Measurements from ENCODE around the gene TMEM191C.
"Not testable (repeated sequence)": the region's sequence is repeated elsewhere in the genome, so short reads cannot be mapped to it uniquely, and the experiment has no call there.

TMEM191C gene

GRCh38 chr22:21467337-21468193 lies at the start of gene TMEM191C:
Gene TMEM191C (plus strand): TSS chr22:21467387. CDS start chr22:21467460, 73 bp downstream.
- not testable (repeated sequence) for DNase-seq

DNA sequence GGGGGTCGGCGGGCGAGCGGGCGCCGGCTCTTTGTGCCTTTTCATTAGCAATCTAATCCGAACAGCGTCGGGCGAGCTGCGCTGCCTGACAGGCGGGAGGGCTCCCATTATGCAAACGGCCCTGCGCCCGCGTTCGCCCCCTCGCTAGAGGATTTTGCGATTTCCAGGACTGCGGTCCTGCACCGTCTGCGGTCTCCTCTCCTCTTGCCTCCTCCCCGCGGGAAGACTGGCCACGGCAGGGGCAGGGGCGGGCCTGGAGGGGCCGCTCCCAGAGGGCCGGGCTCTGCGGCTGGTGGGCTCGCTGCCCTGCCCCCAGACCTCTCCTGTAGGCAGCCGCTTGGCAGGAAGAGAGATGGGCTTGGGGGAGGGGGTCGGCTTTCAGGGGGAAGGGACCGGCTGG lies 49.3 kb upstream of the TMEM191C start:
- not testable (repeated sequence) for DNase-seq

- not testable (repeated sequence) for DNase-seq
Observed at GRCh38 chr22:21418974-21419638, 48.1 kb upstream of the TMEM191C start.

DNA sequence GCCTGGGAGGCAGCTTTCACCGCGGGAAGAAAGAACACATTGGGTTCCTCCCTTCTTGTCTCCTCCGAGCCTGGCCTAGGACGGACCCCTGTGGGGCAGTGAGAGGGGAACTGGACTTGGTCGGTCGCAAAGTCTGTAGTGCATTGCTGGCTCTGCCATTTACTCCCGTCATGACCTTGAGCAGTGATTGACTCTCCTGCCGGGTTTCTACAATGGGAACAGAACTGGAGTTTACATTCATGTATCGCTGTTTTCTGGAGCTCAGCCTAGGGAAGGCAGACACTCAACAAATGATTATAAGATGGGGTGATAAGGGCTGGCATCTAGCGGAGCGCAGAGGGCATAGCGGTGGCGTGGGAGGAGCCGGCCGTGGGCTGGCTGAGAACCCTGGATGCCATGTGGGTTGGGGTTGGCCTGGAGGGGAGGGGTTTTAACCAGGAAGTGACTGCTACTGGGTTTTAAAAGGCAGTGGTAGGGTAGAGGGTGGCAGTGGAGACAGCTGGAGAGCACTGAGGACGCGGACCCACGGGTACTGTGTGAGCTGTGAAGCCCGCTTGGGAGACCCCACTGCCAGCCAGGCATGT lies 46.9 kb upstream of the TMEM191C start:
- DNase-seq: not testable (repeated sequence)

DNA sequence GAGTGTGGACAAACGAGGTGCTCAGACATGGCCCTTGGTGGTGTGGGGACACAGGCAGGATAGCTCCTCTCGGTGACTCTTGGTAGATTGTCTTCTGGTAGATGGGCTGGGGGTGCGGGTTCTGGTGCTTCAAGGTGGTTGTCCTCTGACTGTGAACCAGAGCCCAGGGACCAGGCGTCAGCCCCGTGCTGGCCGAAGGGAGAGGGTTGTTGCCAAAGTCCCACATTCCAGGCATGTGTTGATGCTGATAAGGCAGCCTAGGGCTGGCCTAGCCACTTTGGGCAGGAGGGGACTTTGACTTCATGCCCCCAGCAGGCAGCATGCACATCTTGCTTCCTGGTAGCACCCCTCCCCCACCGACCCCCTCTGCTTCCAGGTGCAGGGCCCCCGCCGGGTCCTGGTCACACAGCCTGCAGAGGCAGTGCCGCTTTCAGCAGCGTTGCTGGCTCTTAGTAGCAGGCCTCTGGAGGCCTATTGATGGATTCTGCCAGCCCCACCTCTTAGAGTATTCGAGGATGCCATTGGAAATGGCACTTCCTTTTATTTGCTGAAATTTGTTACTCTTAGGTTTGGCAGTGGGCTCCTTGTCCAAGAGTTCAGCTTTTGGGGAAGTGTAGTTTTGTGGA lies 43.0 kb upstream of the TMEM191C start:
- not testable (repeated sequence) for DNase-seq

- DNase-seq: not testable (repeated sequence)
Observed at GRCh38 chr22:21434378-21435233, 32.6 kb upstream of the TMEM191C start.

- DNase-seq: not testable (repeated sequence)
Observed at GRCh38 chr22:21435998-21436810, 31.0 kb upstream of the TMEM191C start.

DNA sequence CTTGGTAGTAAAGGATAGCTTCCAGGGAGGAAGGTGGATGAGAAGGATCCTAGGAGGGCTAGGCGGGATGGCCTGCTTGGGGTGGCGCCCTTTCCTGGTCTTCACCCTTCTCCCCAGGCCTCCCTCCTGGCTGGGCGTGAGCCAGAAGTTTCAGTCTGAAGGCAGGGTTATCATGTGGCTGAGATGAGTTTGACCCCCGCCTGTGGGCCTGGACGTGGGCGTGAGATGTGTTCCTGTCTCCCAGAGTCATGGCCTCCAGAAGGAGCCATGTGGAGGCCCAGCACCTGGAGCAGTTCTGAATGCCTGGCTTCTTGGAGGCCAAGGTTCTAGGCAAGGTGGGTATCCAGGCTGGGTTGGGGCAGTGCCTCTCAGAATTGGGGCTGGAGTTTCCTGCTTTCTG lies 29.2 kb upstream of the TMEM191C start:
- not testable (repeated sequence) for DNase-seq

- not testable (repeated sequence) for DNase-seq
Observed at GRCh38 chr22:21440018-21440636, 27.1 kb upstream of the TMEM191C start.

- DNase-seq: not testable (repeated sequence)
Observed at GRCh38 chr22:21440676-21441075, 26.5 kb upstream of the TMEM191C start.

DNA sequence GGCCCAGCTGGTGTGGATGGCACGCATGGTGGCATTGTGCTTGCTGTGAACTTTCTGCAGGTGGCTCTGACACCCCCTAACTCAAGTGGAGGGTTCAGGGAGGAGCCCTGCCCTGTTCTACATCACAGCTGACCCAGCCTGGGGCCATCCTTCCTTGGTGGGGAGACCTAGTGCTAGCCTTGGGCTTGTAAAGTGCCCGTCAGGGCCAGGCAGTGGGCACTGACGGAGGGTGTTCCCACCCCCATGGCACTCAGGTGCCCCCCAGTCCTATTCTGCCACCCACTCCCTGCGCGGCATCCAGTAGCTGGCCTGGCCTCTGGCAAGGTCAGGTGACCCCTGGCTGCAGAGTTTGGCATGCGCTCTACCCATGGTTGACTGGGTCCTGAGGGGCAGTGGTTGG lies 26.0 kb upstream of the TMEM191C start:
- DNase-seq: not testable (repeated sequence)

DNA sequence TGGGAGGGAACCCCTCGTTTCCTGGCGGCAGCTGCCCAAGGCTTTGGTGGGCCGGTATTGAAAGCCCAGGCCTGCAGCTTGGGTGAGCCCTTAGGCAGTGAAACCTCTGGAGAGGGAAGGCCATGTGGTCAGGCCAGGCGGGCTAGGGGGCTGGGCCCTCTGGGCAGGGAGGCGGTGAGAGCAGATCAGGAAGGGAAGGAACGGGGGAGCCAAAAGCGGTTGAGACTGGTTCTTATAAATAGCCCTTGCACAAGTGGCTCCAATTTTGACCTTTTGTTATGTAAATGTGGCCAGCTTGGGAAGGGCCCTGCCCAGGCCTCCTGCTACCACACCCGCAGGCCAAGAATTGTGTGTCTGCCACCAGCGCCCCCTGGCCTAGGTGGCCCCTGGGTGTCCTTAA lies 25.1 kb upstream of the TMEM191C start:
- DNase-seq: not testable (repeated sequence)

- not testable (repeated sequence) for DNase-seq
Observed at GRCh38 chr22:21442646-21443045, 24.5 kb upstream of the TMEM191C start.

DNA sequence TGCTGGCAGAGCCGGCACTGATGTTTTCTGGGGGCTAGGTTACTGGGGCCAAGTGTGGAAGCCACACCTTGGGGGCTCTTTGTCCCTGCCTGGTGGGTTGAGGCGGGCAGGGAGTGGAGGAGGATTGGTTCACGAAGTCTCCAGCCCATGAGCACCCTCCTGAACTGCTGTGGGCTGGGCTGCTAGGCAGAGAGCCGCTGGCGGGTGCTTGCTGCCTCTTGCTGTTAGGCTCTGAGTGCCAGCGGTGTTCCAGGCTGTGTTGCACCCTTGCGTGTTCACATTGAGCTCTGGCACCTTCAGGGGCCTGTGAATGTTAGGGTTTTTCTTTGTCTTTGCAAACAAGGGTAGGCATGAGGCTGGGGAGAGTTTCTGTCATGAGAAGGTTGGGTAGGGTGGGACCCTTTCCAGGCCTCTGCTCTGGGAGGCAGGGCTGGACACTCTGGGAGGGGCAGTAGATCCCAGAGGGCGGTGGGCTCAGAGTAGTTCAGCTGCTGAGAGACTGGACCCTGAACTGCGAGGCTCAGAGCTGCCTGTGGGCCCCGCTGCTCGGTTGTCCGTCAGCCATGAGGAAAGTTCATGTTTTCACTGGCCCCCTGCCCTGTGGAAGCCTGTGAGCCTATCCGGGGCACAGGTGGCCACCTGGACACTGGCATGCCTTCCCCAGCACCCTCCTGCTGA lies 24.0 kb upstream of the TMEM191C start:
- DNase-seq: no peak

DNA sequence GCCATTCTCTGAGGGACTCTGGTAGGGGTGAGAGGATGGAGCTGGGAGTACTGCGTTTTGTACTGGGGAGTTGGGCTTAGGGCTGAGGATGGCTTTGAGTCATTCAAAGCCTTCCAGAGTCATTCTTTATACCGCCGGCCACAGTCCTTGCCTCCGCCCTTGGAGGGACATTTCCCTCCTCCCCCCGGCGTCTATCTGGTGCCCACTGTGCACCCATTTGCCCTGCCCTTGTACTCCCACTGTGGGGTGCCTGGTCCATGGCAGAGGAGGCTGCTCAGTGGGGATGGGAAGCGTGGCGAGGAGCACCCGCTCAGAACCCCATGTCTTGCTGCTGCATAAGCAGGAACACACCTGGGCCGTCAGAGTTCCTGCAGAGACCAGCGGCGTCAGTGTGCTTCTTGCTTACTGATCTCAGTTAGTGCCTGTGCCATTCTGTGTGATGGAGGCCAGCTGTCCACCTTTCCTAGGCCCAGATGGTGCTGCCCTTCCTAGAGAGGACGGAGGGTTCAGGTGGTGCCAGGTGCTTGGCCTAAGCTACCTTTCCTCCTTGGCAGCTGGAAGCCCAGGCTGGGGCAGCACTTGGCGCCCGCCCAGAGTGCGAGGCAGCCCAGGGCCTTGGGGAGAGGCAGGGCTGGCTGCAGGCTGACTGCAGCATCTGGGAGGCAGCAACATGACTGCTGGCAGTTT lies 23.3 kb upstream of the TMEM191C start:
- DNase-seq: no peak

- no peak for DNase-seq
Observed at GRCh38 chr22:21444701-21445436, 22.3 kb upstream of the TMEM191C start.

GRCh38 chr22:21445437-21446127 lies 21.6 kb upstream of the TMEM191C start:
- no peak for DNase-seq
